HG03469 (cell line): Measurements from ENCODE around the gene NSF.
"Not testable (repeated sequence)": the region's sequence is repeated elsewhere in the genome, so short reads cannot be mapped to it uniquely, and the experiment has no call there.

ENCODE experiments used
- ATAC-seq: cut with Tn5 transposase; IDR thresholded peaks from one replicate; pipeline ENCODE4 v1.9.1; 2021; ENCODE audit warnings: mild to moderate bottlenecking, moderate library complexity, moderate number of reproducible peaks; ENCODE audit not compliant: unreplicated experiment

Gene NSF

GRCh38 chr17:46628753-46629436 is 38.4 kb downstream of the NSF start:
- ATAC-seq: not testable (repeated sequence)

- not testable (repeated sequence) for ATAC-seq
Measured at GRCh38 chr17:46632146-46632545, 41.7 kb downstream of the NSF start.

GRCh38 chr17:46634844-46635243 is 44.4 kb downstream of the NSF start:
- not testable (repeated sequence) for ATAC-seq

- ATAC-seq: not testable (repeated sequence)
Measured at GRCh38 chr17:46641861-46642656, 51.6 kb downstream of the NSF start.

- not testable (repeated sequence) for ATAC-seq
Measured at GRCh38 chr17:46647251-46647650, 56.8 kb downstream of the NSF start.

GRCh38 chr17:46647688-46648278 is 57.3 kb downstream of the NSF start:
- not testable (repeated sequence) for ATAC-seq

GRCh38 chr17:46649246-46649645 is 58.8 kb downstream of the NSF start:
- not testable (repeated sequence) for ATAC-seq

GRCh38 chr17:46652024-46652643 is 61.7 kb downstream of the NSF start:
- ATAC-seq: not testable (repeated sequence)

GRCh38 chr17:46658235-46658634 is 67.8 kb downstream of the NSF start:
- ATAC-seq: not testable (repeated sequence)

- not testable (repeated sequence) for ATAC-seq
Measured at GRCh38 chr17:46659702-46660101, 69.2 kb downstream of the NSF start.

GRCh38 chr17:46663123-46663522 is 72.7 kb downstream of the NSF start:
- ATAC-seq: not testable (repeated sequence)

- not testable (repeated sequence) for ATAC-seq
Measured at GRCh38 chr17:46663552-46663951, 73.1 kb downstream of the NSF start.

GRCh38 chr17:46665969-46666368 is 75.5 kb downstream of the NSF start:
- not testable (repeated sequence) for ATAC-seq

GRCh38 chr17:46670789-46671188 is 80.3 kb downstream of the NSF start:
- ATAC-seq: not testable (repeated sequence)

GRCh38 chr17:46672777-46673176 is 82.3 kb downstream of the NSF start:
- not testable (repeated sequence) for ATAC-seq

- ATAC-seq: not testable (repeated sequence)
Measured at GRCh38 chr17:46677819-46678218, 87.3 kb downstream of the NSF start.

- ATAC-seq: not testable (repeated sequence)
Measured at GRCh38 chr17:46683653-46684052, 93.2 kb downstream of the NSF start.

- ATAC-seq: not testable (repeated sequence)
Measured at GRCh38 chr17:46685284-46685683, 94.8 kb downstream of the NSF start.

- not testable (repeated sequence) for ATAC-seq
Measured at GRCh38 chr17:46692196-46692595, 101.7 kb downstream of the NSF start.

GRCh38 chr17:46693283-46693682 is 102.8 kb downstream of the NSF start:
- ATAC-seq: not testable (repeated sequence)

- not testable (repeated sequence) for ATAC-seq
Measured at GRCh38 chr17:46696522-46696921, 106.1 kb downstream of the NSF start.
